ENCODE data around the gene DNAH5. TPM values are rescaled to one million over a fixed set of nuclear protein-coding genes. Genes with fewer than 3 reads are reported as not detected.

The DNAH5 gene
- total RNA-seq, 1 experiment from 2014 or later: 9.7 TPM

GRCh38 chr5:13992795-13993194, 48.3 kb upstream of the DNAH5 start:
- no peaks in the 10 kb centered on the region for H4K20me1 ChIP-seq (ENCODE audit: insufficient read depth)
- DNase-seq: no peak
- H3K27me3 ChIP-seq (ENCODE audit: insufficient read depth, low read depth): no peaks in the 10 kb centered on the region
- intact Hi-C loops (cut with micrococcal nuclease; ENCODE audit: unreplicated experiment): no loop called here
- peaks cover 4% of the 10 kb centered on the region; the same call in 1 of the 2 replicates for H3K79me2 ChIP-seq (ENCODE audit: low read depth)
- POLR2A ChIA-PET (ENCODE audit: unreplicated experiment): interaction anchor here (0.6 kb wide), 1 partner anchor 16 kb away, joined by 4 read pairs; no protein-coding TSS in a partner anchor
- no peaks in the 10 kb centered on the region for H3K9me2 ChIP-seq (ENCODE audit: insufficient read depth)
- H3K36me3 ChIP-seq (ENCODE audit: low read depth): no peaks in the 10 kb centered on the region
- no peak overlapping the region for H3K27ac ChIP-seq
- H3K4me1 ChIP-seq (replicated peaks; ENCODE audit: insufficient read depth): peaks cover 11% of the 10 kb centered on the region
- H3K4me3 ChIP-seq: no peak overlapping the region
- CTCF ChIA-PET: interaction anchor here (1.0 kb wide), 1 partner anchor 277 kb away, joined by 3 read pairs; no protein-coding TSS in a partner anchor
- H3F3A ChIP-seq (ENCODE audit: insufficient read depth, low read depth): peaks cover 3% of the 10 kb centered on the region; the same call in 1 of the 2 replicates
- H3K9me3 ChIP-seq (ENCODE audit: insufficient read depth, low read depth): peaks cover 11% of the 10 kb centered on the region
- TF ChIP-seq EZH2 (IDR thresholded peaks at IDR 0.05; ENCODE audit: low read depth): no peak
- no peak for TF ChIP-seq CTCF (conservative IDR thresholded peaks at IDR 0.05)
- H2AFZ ChIP-seq: no peak overlapping the region
- no peak overlapping the region for H3K4me2 ChIP-seq
- no TSS peak for BruUV-seq (replicated peaks)

DNA sequence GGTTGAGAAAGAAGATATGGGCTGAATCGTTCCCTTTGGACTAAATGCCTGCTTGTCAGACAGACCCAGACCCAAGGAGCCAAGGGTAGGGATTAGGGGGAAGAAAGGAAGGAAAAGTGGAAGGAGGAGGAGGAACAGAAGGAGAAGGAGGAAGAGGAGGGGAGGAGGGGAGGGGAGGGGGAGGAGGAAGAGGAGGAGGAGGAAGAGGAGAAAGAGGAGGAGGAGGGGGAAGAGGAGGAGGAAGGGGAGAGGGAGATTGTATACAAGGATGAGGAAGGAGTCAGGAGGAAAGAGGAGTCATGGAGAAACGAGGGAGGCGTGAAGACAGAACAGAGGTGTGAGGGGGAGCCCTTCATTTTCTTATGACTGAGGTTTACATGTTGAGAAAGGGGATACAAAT, 46.9 kb upstream of the DNAH5 start:
- Histone ChIP-seq H3K4me3 (no peak overlapping the region), H3K79me2 (ENCODE audit: low read depth) (peaks cover 11% of the 10 kb centered on the region; the same call in 1 of the 2 replicates), H3K4me1 (replicated peaks; ENCODE audit: insufficient read depth) (peaks cover 19% of the 10 kb centered on the region), H3F3A (ENCODE audit: insufficient read depth, low read depth) (peaks cover 3% of the 10 kb centered on the region; the same call in 1 of the 2 replicates), H3K27me3 (ENCODE audit: insufficient read depth, low read depth) (no peaks in the 10 kb centered on the region), H3K4me2 (no peak overlapping the region), H3K36me3 (ENCODE audit: low read depth) (no peaks in the 10 kb centered on the region), H3K27ac (no peak overlapping the region), H3K9me3 (ENCODE audit: insufficient read depth, low read depth) (no peaks in the 10 kb centered on the region; the same call in 1 of the 2 replicates), H4K20me1 (ENCODE audit: insufficient read depth) (no peaks in the 10 kb centered on the region), H2AFZ (no peak overlapping the region), H3K9me2 (ENCODE audit: insufficient read depth) (no peaks in the 10 kb centered on the region)
- intact Hi-C loops (cut with micrococcal nuclease; ENCODE audit: unreplicated experiment): no loop called here
- TF ChIP-seq EZH2 (IDR thresholded peaks at IDR 0.05; ENCODE audit: low read depth) (no peak), CTCF (conservative IDR thresholded peaks at IDR 0.05) (no peak)
- no peak for DNase-seq
- no TSS peak for BruUV-seq (replicated peaks)
- POLR2A ChIA-PET (ENCODE audit: unreplicated experiment): no interaction called here
- CTCF ChIA-PET: no interaction called here

GRCh38 chr5:13990896-13991295, 46.4 kb upstream of the DNAH5 start:
- ChIA-PET POLR2A (ENCODE audit: unreplicated experiment) (no interaction called here), CTCF (no interaction called here)
- no peak overlapping the region for H3K4me2 ChIP-seq
- H3K27me3 ChIP-seq (ENCODE audit: insufficient read depth, low read depth): no peaks in the 10 kb centered on the region
- H3K9me2 ChIP-seq (ENCODE audit: insufficient read depth): no peaks in the 10 kb centered on the region
- no peak overlapping the region for H2AFZ ChIP-seq
- no TSS peak for BruUV-seq (replicated peaks)
- peaks cover 8% of the 10 kb centered on the region; the same call in 1 of the 2 replicates for H3F3A ChIP-seq (ENCODE audit: insufficient read depth, low read depth)
- peaks cover 13% of the 10 kb centered on the region; the same call in 1 of the 2 replicates for H3K79me2 ChIP-seq (ENCODE audit: low read depth)
- H3K27ac ChIP-seq: no peak overlapping the region
- no peaks in the 10 kb centered on the region for H3K9me3 ChIP-seq (ENCODE audit: insufficient read depth, low read depth)
- intact Hi-C loops (cut with micrococcal nuclease; ENCODE audit: unreplicated experiment): no loop called here
- no peak overlapping the region for H3K4me3 ChIP-seq
- H3K36me3 ChIP-seq (ENCODE audit: low read depth): no peaks in the 10 kb centered on the region
- H4K20me1 ChIP-seq (ENCODE audit: insufficient read depth): no peaks in the 10 kb centered on the region
- no peak for DNase-seq
- H3K4me1 ChIP-seq (replicated peaks; ENCODE audit: insufficient read depth): peaks cover 24% of the 10 kb centered on the region
- TF ChIP-seq CTCF (conservative IDR thresholded peaks at IDR 0.05) (no peak), EZH2 (IDR thresholded peaks at IDR 0.05; ENCODE audit: low read depth) (no peak)

Measured in PC-9 (cell line).